Esophagus squamous epithelium (tissue), 4 donors: ENCODE data around the gene TBP.

Experiments
- POLR2A ChIP-seq, 4 donors: fragments of 450-650 bp; IDR thresholded peaks; one replicate each; pipeline ENCODE4 v1.6.1; 2017; ENCODE audit warnings: antibody characterized with exemption in 4 of 4, mild to moderate bottlenecking in 4 of 4, moderate library complexity in 3 of 4
- TF ChIP-seq, protein P1 (sequence below), 6 experiments: fragments of 450-650 bp in 4 of 6; fragments of 200-600 bp in 2 of 6; sonication (generic) in 2 of 6; IDR thresholded peaks; one replicate each; pipeline ENCODE4 v1.5.1; 2016 to 2019; ENCODE audit warnings: antibody characterized with exemption in 6 of 6, mild to moderate bottlenecking in 4 of 6, moderate library complexity in 4 of 6

DNA sequence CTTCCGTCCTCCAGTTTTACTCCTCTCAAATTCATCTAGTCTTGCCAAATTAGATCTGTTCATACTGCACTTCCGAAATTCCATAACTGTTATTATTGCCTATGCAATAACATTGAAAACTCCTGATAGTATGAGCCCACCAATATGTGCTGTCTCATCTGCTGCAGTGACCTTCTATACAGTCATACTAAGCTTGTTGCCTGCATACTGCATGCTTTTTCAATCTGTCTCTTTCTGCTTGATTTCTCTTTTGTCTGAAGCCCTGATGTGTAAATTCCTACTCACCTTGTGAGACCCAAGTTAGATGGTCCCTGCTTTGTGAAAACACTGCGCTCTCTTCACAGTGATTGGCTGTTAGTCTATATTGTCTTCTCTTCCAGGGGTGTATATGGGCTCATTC is 1.1 kb downstream of the TBP start:
- TF ChIP-seq, protein P1, sequence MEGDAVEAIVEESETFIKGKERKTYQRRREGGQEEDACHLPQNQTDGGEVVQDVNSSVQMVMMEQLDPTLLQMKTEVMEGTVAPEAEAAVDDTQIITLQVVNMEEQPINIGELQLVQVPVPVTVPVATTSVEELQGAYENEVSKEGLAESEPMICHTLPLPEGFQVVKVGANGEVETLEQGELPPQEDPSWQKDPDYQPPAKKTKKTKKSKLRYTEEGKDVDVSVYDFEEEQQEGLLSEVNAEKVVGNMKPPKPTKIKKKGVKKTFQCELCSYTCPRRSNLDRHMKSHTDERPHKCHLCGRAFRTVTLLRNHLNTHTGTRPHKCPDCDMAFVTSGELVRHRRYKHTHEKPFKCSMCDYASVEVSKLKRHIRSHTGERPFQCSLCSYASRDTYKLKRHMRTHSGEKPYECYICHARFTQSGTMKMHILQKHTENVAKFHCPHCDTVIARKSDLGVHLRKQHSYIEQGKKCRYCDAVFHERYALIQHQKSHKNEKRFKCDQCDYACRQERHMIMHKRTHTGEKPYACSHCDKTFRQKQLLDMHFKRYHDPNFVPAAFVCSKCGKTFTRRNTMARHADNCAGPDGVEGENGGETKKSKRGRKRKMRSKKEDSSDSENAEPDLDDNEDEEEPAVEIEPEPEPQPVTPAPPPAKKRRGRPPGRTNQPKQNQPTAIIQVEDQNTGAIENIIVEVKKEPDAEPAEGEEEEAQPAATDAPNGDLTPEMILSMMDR (IDR thresholded peaks at IDR 0.05), result no peak
- no peak for TF ChIP-seq POLR2A (IDR thresholded peaks at IDR 0.05)
